GM21447 (cell line): ENCODE data around the gene CDC42SE2.

Source experiments
- ATAC-seq: cut with Tn5 transposase; IDR thresholded peaks from one replicate; pipeline ENCODE4 v1.9.1; 2021; ENCODE audit not compliant: unreplicated experiment

Gene CDC42SE2

GRCh38 chr5:131426011-131426410, 162.2 kb downstream of the CDC42SE2 start:
- no peak for ATAC-seq

GRCh38 chr5:131430794-131431193, 166.9 kb downstream of the CDC42SE2 start:
- ATAC-seq = no peak

GRCh38 chr5:131431794-131432193, 167.9 kb downstream of the CDC42SE2 start:
- no peak for ATAC-seq

- ATAC-seq = no peak
These were observed 169.3 kb downstream of the CDC42SE2 start for GRCh38 chr5:131433109-131433508.

- no peak for ATAC-seq
These were observed 172.2 kb downstream of the CDC42SE2 start for GRCh38 chr5:131436081-131436480.

GRCh38 chr5:131441184-131441583, 177.3 kb downstream of the CDC42SE2 start:
- ATAC-seq = no peak
